GM23248 (cell line): ENCODE results near the gene LBHD2. TPM values are rescaled to one million over a fixed set of nuclear protein-coding genes. Genes with fewer than 3 reads are reported as not detected.

Source experiments
- DNase-seq: peaks from one replicate; pipeline ENCODE4 v3.0.0-alpha.2; 2015
- H2AFZ ChIP-seq: fragments of 200-600 bp; sonication (generic); 2 replicates; pipeline ENCODE4 v1.6.1; 2016; ENCODE audit warnings: antibody characterized with exemption
- H3F3A ChIP-seq: fragments of 200-600 bp; sonication (generic); 2 replicates; pipeline ENCODE4 v1.6.1; 2016; ENCODE audit warnings: mild to moderate bottlenecking, antibody characterized with exemption, mixed run types; ENCODE audit not compliant: insufficient read depth
- H3K27ac ChIP-seq: fragments of 200-600 bp; sonication (generic); 2 replicates; pipeline ENCODE4 v1.5.1; 2016; ENCODE audit warnings: mild to moderate bottlenecking
- H3K27me3 ChIP-seq: fragments of 200-600 bp; sonication (generic); replicated peaks from 2 replicates; pipeline ENCODE4 v1.6.1; 2016; ENCODE audit warnings: mild to moderate bottlenecking; ENCODE audit not compliant: insufficient read depth
- H3K36me3 ChIP-seq: fragments of 200-600 bp; sonication (generic); 2 replicates; pipeline ENCODE4 v1.6.1; 2016; ENCODE audit warnings: low read depth, mild to moderate bottlenecking
- H3K4me1 ChIP-seq: fragments of 200-600 bp; sonication (generic); 2 replicates; pipeline ENCODE4 v1.6.1; 2016; ENCODE audit warnings: mild to moderate bottlenecking; ENCODE audit not compliant: insufficient read depth
- H3K4me2 ChIP-seq: fragments of 200-600 bp; sonication (generic); one replicate; pipeline ENCODE4 v1.6.1; 2016; ENCODE audit warnings: mild to moderate bottlenecking; ENCODE audit not compliant: unreplicated experiment
- H3K4me3 ChIP-seq: fragments of 200-600 bp; sonication (generic); 2 replicates; pipeline ENCODE4 v1.5.1; 2016; ENCODE audit warnings: mild to moderate bottlenecking
- H3K79me2 ChIP-seq: fragments of 200-600 bp; sonication (generic); 2 replicates; pipeline ENCODE4 v1.6.1; 2016; ENCODE audit warnings: mild to moderate bottlenecking; ENCODE audit not compliant: insufficient read depth
- H3K9ac ChIP-seq: fragments of 200-600 bp; sonication (generic); 2 replicates; pipeline ENCODE4 v1.6.1; 2016; ENCODE audit warnings: mild to moderate bottlenecking
- H3K9me2 ChIP-seq: fragments of 200-600 bp; sonication (generic); 2 replicates; pipeline ENCODE4 v1.6.1; 2016; ENCODE audit warnings: mixed run types, mild to moderate bottlenecking, moderate library complexity; ENCODE audit not compliant: insufficient read depth
- H3K9me3 ChIP-seq: fragments of 200-600 bp; sonication (generic); one replicate; pipeline ENCODE4 v1.6.1; 2017; ENCODE audit warnings: low read depth
- H4K20me1 ChIP-seq: fragments of 200-600 bp; sonication (generic); 2 replicates; pipeline ENCODE4 v1.6.0; 2016; ENCODE audit not compliant: insufficient read depth
- EZH2 ChIP-seq: fragments of 200-600 bp; sonication (generic); IDR thresholded peaks from 2 replicates; pipeline ENCODE4 v1.6.1; 2018; ENCODE audit warnings: antibody characterized with exemption, mild to moderate bottlenecking; ENCODE audit not compliant: insufficient read depth, poor library complexity, severe bottlenecking
- EZH2phosphoT487 ChIP-seq: fragments of 200-600 bp; sonication (generic); IDR thresholded peaks from 2 replicates; pipeline ENCODE4 v1.6.1; 2018; ENCODE audit warnings: antibody characterized with exemption, moderate library complexity, mild to moderate bottlenecking, low read depth; ENCODE audit not compliant: insufficient read depth
- WGBS, 2 experiments: methylation state at CpG; one replicate each; pipeline ENCODE4 v1.1.6; 2015 to 2017; ENCODE audit warnings: low lambda C conversion rate in 2 of 2, low coverage in 1 of 2; ENCODE audit errors: missing lambda C conversion rate in 2 of 2; 5-methylcytosine and 5-hydroxymethylcytosine counted together
- in situ Hi-C: fragments of 300-500 bp; cut with MboI; formaldehyde crosslinking; loops from 2 replicates; pipeline ENCODE4 v1.15.0; 2020
- polyA plus RNA-seq: library from polyadenylated mRNA; unstranded; fragments of >200 nt; fragmentation: Nextera tagmentation; extraction: Ambion mirVana; gene quantifications from 2 replicates; pipeline ENCODE4 v1.2.1, GENCODE V29; 2016
- total RNA-seq: library from RNA; depleted of rRNA; stranded (reverse); fragments of >200 nt; shearing (Covaris generic); gene quantifications from 2 replicates; pipeline ENCODE4 v1.2.3, GENCODE V29; 2014

LBHD2 gene
- total and polyA plus RNA-seq, 2 experiments from 2014 or later, result not detected

GRCh38 chr14:103061482-103061976 is 22.5 kb upstream of the LBHD2 start:
- H3K27ac ChIP-seq, result no peak overlapping the region
- no peak overlapping the region for H3K9ac ChIP-seq
- in situ Hi-C loops, result no loop called here
- H4K20me1 ChIP-seq, result no peaks in the 10 kb centered on the region
- H3K9me3 ChIP-seq, result no peaks in the 10 kb centered on the region
- H3F3A ChIP-seq, result peaks cover 13% of the 10 kb centered on the region; the same call in 1 of the 2 replicates
- WGBS, 2 experiments, result 80 to 83% methylated on average over 6 of the region's 6 CpGs
- H3K4me1 ChIP-seq, result peaks cover 9% of the 10 kb centered on the region
- peaks cover 31% of the 10 kb centered on the region for H3K79me2 ChIP-seq
- TF ChIP-seq EZH2, result no peak
- TF ChIP-seq EZH2phosphoT487, result no peak
- no peaks in the 10 kb centered on the region for H3K36me3 ChIP-seq
- no peak for DNase-seq
- H3K4me3 ChIP-seq, result no peak overlapping the region
- no peaks in the 10 kb centered on the region for H3K27me3 ChIP-seq
- H2AFZ ChIP-seq, result no peak overlapping the region
- no peak overlapping the region for H3K4me2 ChIP-seq
- no peaks in the 10 kb centered on the region for H3K9me2 ChIP-seq

DNA sequence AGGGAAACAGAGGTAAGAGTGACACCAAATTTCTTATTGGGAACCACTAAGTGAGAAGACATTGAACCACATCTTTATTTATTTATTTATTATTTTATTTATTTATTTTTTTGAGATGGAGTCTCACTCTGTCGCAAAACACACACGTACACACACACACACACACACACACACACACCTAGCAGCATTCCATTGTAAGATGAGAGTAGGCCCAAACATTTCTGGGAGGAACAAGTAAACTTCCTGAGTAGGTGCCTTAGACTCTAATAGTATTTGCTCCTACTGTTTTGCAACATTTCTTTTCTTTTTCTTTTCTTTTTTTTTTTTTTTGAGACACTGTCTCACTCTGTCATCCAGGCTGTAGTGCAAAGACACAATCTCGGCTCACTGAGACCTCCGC is 19.6 kb upstream of the LBHD2 start:
- Histone ChIP-seq H3K9me2 (no peaks in the 10 kb centered on the region), H3K27ac (no peak overlapping the region), H3K4me3 (no peak overlapping the region), H3K9ac (no peak overlapping the region), H3K9me3 (no peaks in the 10 kb centered on the region), H3K79me2 (peaks cover 13% of the 10 kb centered on the region), H3K27me3 (no peaks in the 10 kb centered on the region), H4K20me1 (no peaks in the 10 kb centered on the region), H3K4me2 (no peak overlapping the region), H3K4me1 (peaks cover 12% of the 10 kb centered on the region), H2AFZ (no peak overlapping the region), H3F3A (peaks cover 23% of the 10 kb centered on the region; the same call in 1 of the 2 replicates), H3K36me3 (no peaks in the 10 kb centered on the region)
- TF ChIP-seq EZH2 (no peak), EZH2phosphoT487 (no peak)
- in situ Hi-C loops, result no loop called here
- no peak for DNase-seq
- WGBS, 2 experiments, result 93 to 98% methylated on average over 4 of the region's 4 CpGs

- Histone ChIP-seq H3K9me3 (no peaks in the 10 kb centered on the region), H3F3A (peaks cover 23% of the 10 kb centered on the region; the same call in 1 of the 2 replicates), H3K36me3 (no peaks in the 10 kb centered on the region), H3K9me2 (no peaks in the 10 kb centered on the region), H3K4me2 (no peak overlapping the region), H3K4me1 (peaks cover 12% of the 10 kb centered on the region), H3K79me2 (peaks cover 8% of the 10 kb centered on the region), H4K20me1 (no peaks in the 10 kb centered on the region), H3K27me3 (no peaks in the 10 kb centered on the region), H3K4me3 (no peak overlapping the region), H3K27ac (no peak overlapping the region), H2AFZ (no peak overlapping the region), H3K9ac (no peak overlapping the region)
- DNase-seq, result no peak
- 94 to 96% methylated on average over 12 of the region's 12 CpGs for WGBS, 2 experiments
- TF ChIP-seq EZH2 (no peak), EZH2phosphoT487 (no peak)
- in situ Hi-C loops, result no loop called here
These were observed 19.0 kb upstream of the LBHD2 start for GRCh38 chr14:103064978-103065377.

GRCh38 chr14:103065861-103066260 is 18.1 kb upstream of the LBHD2 start:
- peaks cover 12% of the 10 kb centered on the region for H3K4me1 ChIP-seq
- in situ Hi-C loops, result no loop called here
- no peak overlapping the region for H3K4me3 ChIP-seq
- no peak overlapping the region for H2AFZ ChIP-seq
- H3K9ac ChIP-seq, result no peak overlapping the region
- no peaks in the 10 kb centered on the region for H3K9me3 ChIP-seq
- peaks cover 23% of the 10 kb centered on the region; the same call in 1 of the 2 replicates for H3F3A ChIP-seq
- no peak overlapping the region for H3K4me2 ChIP-seq
- DNase-seq, result no peak
- H3K27ac ChIP-seq, result no peak overlapping the region
- H3K27me3 ChIP-seq, result no peaks in the 10 kb centered on the region
- no peaks in the 10 kb centered on the region for H3K9me2 ChIP-seq
- no peaks in the 10 kb centered on the region for H4K20me1 ChIP-seq
- 93 to 95% methylated on average over 7 of the region's 7 CpGs for WGBS, 2 experiments
- H3K79me2 ChIP-seq, result peaks cover 2% of the 10 kb centered on the region; the same call in 1 of the 2 replicates
- TF ChIP-seq EZH2phosphoT487 (no peak), EZH2 (no peak)
- no peaks in the 10 kb centered on the region for H3K36me3 ChIP-seq
